ENCODE measurements around the gene GUCY1B1.

- no peak for TF ChIP-seq EZH2phosphoT487 (IDR thresholded peaks at IDR 0.05; ENCODE audit: borderline replicate concordance, low read length)
- TF ChIP-seq CTCF (IDR thresholded peaks at IDR 0.05; ENCODE audit: low read depth, low read length, poor library complexity, severe bottlenecking) = no peak
These were observed 63.8 kb downstream of the GUCY1B1 start for GRCh38 chr4:155822572-155822971.

Data from DOHH2 (cell line).